G401.6 (cell line): ENCODE data around the gene CRACR2B.

ENCODE experiments used
- FAIRE-seq: peaks from 2 replicates; lab custom pipeline; 2012; peaks lifted over from hg19 to GRCh38; lab: Jason Lieb, UNC

CRACR2B gene

GRCh38 chr11:794766-795633 lies 32.7 kb upstream of the CRACR2B start:
- no peak for FAIRE-seq

GRCh38 chr11:795634-796564 lies 31.8 kb upstream of the CRACR2B start:
- no peak for FAIRE-seq

GRCh38 chr11:796565-797295 lies 31.0 kb upstream of the CRACR2B start:
- FAIRE-seq = no peak

GRCh38 chr11:797296-798092 lies 30.2 kb upstream of the CRACR2B start:
- FAIRE-seq = peak; percentile 17

GRCh38 chr11:798093-798713 lies 29.5 kb upstream of the CRACR2B start, which contains the start of gene SLC25A22:
Gene SLC25A22, minus strand, starts transcription at chr11:798281. Its CDS starts 3,275 bp downstream, at chr11:795006.
- no peak for FAIRE-seq

GRCh38 chr11:799641-800316 lies 27.9 kb upstream of the CRACR2B start:
- no peak for FAIRE-seq

- no peak for FAIRE-seq
Measured at GRCh38 chr11:800473-800872, 27.2 kb upstream of the CRACR2B start.

- no peak for FAIRE-seq
Measured at GRCh38 chr11:801097-801780, 26.5 kb upstream of the CRACR2B start.

- no peak for FAIRE-seq
Measured at GRCh38 chr11:802018-802617, 25.6 kb upstream of the CRACR2B start.

GRCh38 chr11:802693-803466 lies 24.8 kb upstream of the CRACR2B start:
- FAIRE-seq = no peak

- no peak for FAIRE-seq
Measured at GRCh38 chr11:803467-803742, 24.3 kb upstream of the CRACR2B start.

- FAIRE-seq = no peak
Measured at GRCh38 chr11:803770-804598, 23.7 kb upstream of the CRACR2B start.

- no peak for FAIRE-seq
Measured at GRCh38 chr11:804599-804964, 23.1 kb upstream of the CRACR2B start.

GRCh38 chr11:808427-809286 lies 19.1 kb upstream of the CRACR2B start:
- no peak for FAIRE-seq

- FAIRE-seq = peak; percentile 93
Measured at GRCh38 chr11:809287-810039, 18.3 kb upstream of the CRACR2B start, which contains the start of gene RPLP2. Gene RPLP2, plus strand, starts transcription at chr11:809967. Its CDS starts 268 bp downstream, at chr11:810235.

- FAIRE-seq = no peak
Measured at GRCh38 chr11:810040-810567, 17.6 kb upstream of the CRACR2B start.
